IMR-90 (cell line): ENCODE results near the gene TBX15. TPM values are rescaled to one million over a fixed set of nuclear protein-coding genes. Genes with fewer than 3 reads are reported as not detected.

Experiments used
- ATAC-seq: fragments of 200-7000 bp; cut with Tn5 transposase; 2 replicates; pipeline ENCODE4 v1.9.1; 2020; ENCODE audit warnings: low read depth, mild to moderate bottlenecking, moderate library complexity
- BruUV-seq: library from RNA; stranded (reverse); fragments of 400-500 nt; replicated peaks from 2 replicates; lab custom pipeline; 2021; lab: Mats Ljungman, UMichigan
- CTCF ChIA-PET: fragments of 300-600 bp; formaldehyde crosslinking; extraction: SDS; loops from one replicate; lab custom pipeline; 2021; ENCODE audit warnings: antibody characterized with exemption; lab: Yijun Ruan, JAX
- POLR2A ChIA-PET: fragments of 300-600 bp; sonication (Branson Sonifier 250); formaldehyde crosslinking; loops from one replicate; lab custom pipeline; 2022; ENCODE audit warnings: antibody characterized with exemption; ENCODE audit not compliant: unreplicated experiment; lab: Charles Lee
- DNase-seq: peaks from one replicate; pipeline ENCODE4 v3.0.0; 2013
- H2AFZ ChIP-seq: replicated peaks from 2 replicates; pipeline ENCODE3; 2013; ENCODE audit warnings: low read length, mild to moderate bottlenecking; ENCODE audit not compliant: poor library complexity
- H2AK5ac ChIP-seq: 2 replicates; pipeline ENCODE4 v1.6.1; 2013; ENCODE audit warnings: low read depth, low read length, inconsistent platforms
- H2AK9ac ChIP-seq: replicated peaks from 2 replicates; pipeline ENCODE3; 2013; ENCODE audit warnings: mild to moderate bottlenecking, low read depth, low read length, moderate library complexity; ENCODE audit not compliant: poor library complexity
- H2BK120ac ChIP-seq: 2 replicates; pipeline ENCODE4 v1.6.1; 2013; ENCODE audit warnings: low read depth, low read length, inconsistent platforms
- H2BK15ac ChIP-seq: 3 replicates; pipeline ENCODE4 v1.6.1; 2013; ENCODE audit warnings: low read depth, low read length, inconsistent platforms
- H2BK20ac ChIP-seq: 2 replicates; pipeline ENCODE4 v1.6.1; 2013; ENCODE audit warnings: low read depth, mild to moderate bottlenecking, inconsistent platforms, low read length, moderate library complexity
- H2BK5ac ChIP-seq: 2 replicates; pipeline ENCODE4 v1.6.1; 2013; ENCODE audit warnings: mild to moderate bottlenecking, low read depth, low read length, inconsistent platforms; ENCODE audit not compliant: poor library complexity, severe bottlenecking
- H3K14ac ChIP-seq: replicated peaks from 2 replicates; pipeline ENCODE4 v1.6.1; 2013; ENCODE audit warnings: low read depth, low read length, inconsistent platforms
- H3K18ac ChIP-seq: 2 replicates; pipeline ENCODE4 v1.6.1; 2013; ENCODE audit warnings: low read depth, low read length, control low read depth
- H3K23ac ChIP-seq: 2 replicates; pipeline ENCODE4 v1.6.1; 2013; ENCODE audit warnings: low read depth, low read length, inconsistent platforms
- H3K27ac ChIP-seq: 2 replicates; pipeline ENCODE4 v1.5.1; 2013; ENCODE audit warnings: mild to moderate bottlenecking, control low read depth, low read length; ENCODE audit not compliant: insufficient read depth
- H3K27me3 ChIP-seq: 2 replicates; pipeline ENCODE4 v1.6.1; 2013; ENCODE audit warnings: low read length; ENCODE audit not compliant: control insufficient read depth, insufficient read depth
- H3K36me3 ChIP-seq: 2 replicates; pipeline ENCODE4 v1.6.1; 2013; ENCODE audit warnings: low read length, mixed read lengths; ENCODE audit not compliant: control insufficient read depth, insufficient read depth
- H3K4ac ChIP-seq: 2 replicates; pipeline ENCODE4 v1.6.1; 2013; ENCODE audit warnings: low read depth, low read length, inconsistent platforms
- H3K4me1 ChIP-seq: 2 replicates; pipeline ENCODE4 v1.6.1; 2013; ENCODE audit warnings: low read length, mixed read lengths; ENCODE audit not compliant: control insufficient read depth, insufficient read depth
- H3K4me2 ChIP-seq: 2 replicates; pipeline ENCODE4 v1.6.1; 2013; ENCODE audit warnings: low read depth, mild to moderate bottlenecking, control low read depth, low read length, moderate library complexity
- H3K4me3 ChIP-seq: 2 replicates; pipeline ENCODE4 v1.5.1; 2013; ENCODE audit warnings: low read depth, mild to moderate bottlenecking, control low read depth, low read length, moderate library complexity; ENCODE audit not compliant: insufficient read depth
- H3K56ac ChIP-seq: 2 replicates; pipeline ENCODE4 v1.6.1; 2013; ENCODE audit warnings: low read length, inconsistent platforms; ENCODE audit not compliant: insufficient read depth; ENCODE audit errors: extremely low read depth
- H3K79me1 ChIP-seq, 2 experiments: 2 replicates each; pipeline ENCODE4 v1.6.1; 2013; ENCODE audit warnings: low read length in 2 of 2, inconsistent platforms in 1 of 2, low read depth in 1 of 2
- H3K9ac ChIP-seq: 2 replicates; pipeline ENCODE4 v1.6.1; 2013; ENCODE audit warnings: low read depth, low read length, control low read depth
- H3K9me1 ChIP-seq: 2 replicates; pipeline ENCODE4 v1.6.1; 2013; ENCODE audit warnings: low read length, inconsistent platforms; ENCODE audit not compliant: insufficient read depth
- H3K9me3 ChIP-seq: 2 replicates; pipeline ENCODE4 v1.6.1; 2013; ENCODE audit warnings: low read length; ENCODE audit not compliant: control insufficient read depth, insufficient read depth
- H4K20me1 ChIP-seq: 2 replicates; pipeline ENCODE4 v1.6.1; 2013; ENCODE audit warnings: low read length, inconsistent platforms; ENCODE audit not compliant: insufficient read depth
- H4K5ac ChIP-seq: 2 replicates; pipeline ENCODE4 v1.6.1; 2013; ENCODE audit warnings: mild to moderate bottlenecking, low read depth, low read length, control low read depth
- H4K8ac ChIP-seq, 2 experiments: 2 replicates each; pipeline ENCODE4 v1.6.1; 2013; ENCODE audit warnings: low read depth in 2 of 2, low read length in 2 of 2, control low read depth in 1 of 2, inconsistent platforms in 1 of 2
- H4K91ac ChIP-seq: 2 replicates; pipeline ENCODE4 v1.6.1; 2013; ENCODE audit warnings: low read depth, low read length, inconsistent platforms; ENCODE audit not compliant: insufficient read depth
- BHLHE40 ChIP-seq: fragments of 150-350 bp; IDR thresholded peaks from 2 replicates; pipeline ENCODE4 v1.6.1; 2016; ENCODE audit warnings: mild to moderate bottlenecking, low read depth, low read length
- CHD1 ChIP-seq: IDR thresholded peaks from 2 replicates; pipeline ENCODE4 v1.6.1; 2012; ENCODE audit warnings: low read depth, low read length, improper control_type of control experiment
- MAFK ChIP-seq: IDR thresholded peaks from 2 replicates; pipeline ENCODE4 v1.6.1; 2012; ENCODE audit warnings: low read depth, low read length, improper control_type of control experiment
- MAZ ChIP-seq: IDR thresholded peaks from 2 replicates; pipeline ENCODE4 v1.6.1; 2012; ENCODE audit warnings: low read depth, mild to moderate bottlenecking, low read length, improper control_type of control experiment, moderate library complexity, borderline replicate concordance
- MXI1 ChIP-seq: IDR thresholded peaks from 2 replicates; pipeline ENCODE4 v1.6.1; 2012; ENCODE audit warnings: low read depth, mild to moderate bottlenecking, low read length, moderate library complexity, borderline replicate concordance
- NFE2L2 ChIP-seq: fragments of 150-350 bp; IDR thresholded peaks from 2 replicates; pipeline ENCODE4 v1.6.1; 2016; ENCODE audit warnings: low read depth, mild to moderate bottlenecking, low read length
- POLR2A ChIP-seq: IDR thresholded peaks from 2 replicates; pipeline ENCODE4 v1.6.1; 2012; ENCODE audit warnings: mild to moderate bottlenecking, low read depth, low read length
- RAD21 ChIP-seq: IDR thresholded peaks from 2 replicates; pipeline ENCODE4 v1.6.1; 2012; ENCODE audit warnings: low read length, improper control_type of control experiment
- RCOR1 ChIP-seq: IDR thresholded peaks from 2 replicates; pipeline ENCODE4 v1.6.1; 2012; ENCODE audit warnings: mild to moderate bottlenecking, low read length, improper control_type of control experiment; ENCODE audit not compliant: insufficient replicate concordance
- RFX5 ChIP-seq: IDR thresholded peaks from 2 replicates; pipeline ENCODE4 v1.8.0; 2012; ENCODE audit warnings: low read depth, mild to moderate bottlenecking, low read length, moderate library complexity
- SMC3 ChIP-seq: fragments of 150-350 bp; IDR thresholded peaks from 2 replicates; pipeline ENCODE4 v1.6.1; 2016; ENCODE audit warnings: low read depth, mild to moderate bottlenecking, antibody characterized with exemption, low read length, moderate library complexity
- WGBS, 2 experiments: methylation state at CpG; one replicate each; pipeline versions ENCODE4 v1.1.5 to v1.1.7; 2013; ENCODE audit warnings: missing lambda C conversion rate in 2 of 2; ENCODE audit not compliant: insufficient read length in 1 of 2; ENCODE audit errors: extremely low coverage in 2 of 2; 5-methylcytosine and 5-hydroxymethylcytosine counted together
- dilution Hi-C: fragments of 300-500 bp; cut with HindIII; formaldehyde crosslinking; loops from one replicate; pipeline ENCODE4 v1.14.3; 2018; ENCODE audit warnings: low sequenced_read_pairs; ENCODE audit not compliant: unreplicated experiment
- in situ Hi-C: fragments of 300-500 bp; cut with MboI; formaldehyde crosslinking; loops from 3 replicates; pipeline ENCODE4 v1.14.3; 2019; ENCODE audit warnings: low sequenced_read_pairs, inconsistent platforms, mixed read lengths
- intact Hi-C: fragments of 100-400 bp; cut with micrococcal nuclease; formaldehyde crosslinking; loops from 2 replicates; pipeline ENCODE4 v1.10.0; 2022
- polyA plus RNA-seq, 3 experiments: library from polyadenylated mRNA; depleted of rRNA; stranded (reverse); fragments of >200 nt; gene quantifications; 2 replicates each; pipeline ENCODE4 v1.2.3, GENCODE V29; 2012; ENCODE audit warnings: low replicate concordance in 1 of 3
- total RNA-seq: library from RNA; depleted of rRNA; stranded (reverse); fragments of >200 nt; gene quantifications from 2 replicates; pipeline ENCODE4 v1.2.3, GENCODE V29; 2012
- TF ChIP-seq, protein P1 (sequence below): fragments of 150-350 bp; IDR thresholded peaks from 2 replicates; pipeline ENCODE4 v1.6.1; 2016; ENCODE audit warnings: low read depth, mild to moderate bottlenecking, low read length, moderate library complexity, borderline replicate concordance
- TF ChIP-seq, protein P2 (sequence below): conservative IDR thresholded peaks from 2 replicates; pipeline ENCODE4 v1.5.1; 2012; ENCODE audit warnings: mild to moderate bottlenecking, low read depth, low read length, improper control_type of control experiment
- TF ChIP-seq, protein P3 (sequence below): fragments of 150-350 bp; IDR thresholded peaks from 2 replicates; pipeline ENCODE4 v1.6.1; 2017; ENCODE audit warnings: mild to moderate bottlenecking, antibody characterized with exemption, low read length, low read depth

TBX15 gene
- total and polyA plus RNA-seq, 2 of the 4 experiments (the other 2 are of a cell fraction) = not detected

DNA sequence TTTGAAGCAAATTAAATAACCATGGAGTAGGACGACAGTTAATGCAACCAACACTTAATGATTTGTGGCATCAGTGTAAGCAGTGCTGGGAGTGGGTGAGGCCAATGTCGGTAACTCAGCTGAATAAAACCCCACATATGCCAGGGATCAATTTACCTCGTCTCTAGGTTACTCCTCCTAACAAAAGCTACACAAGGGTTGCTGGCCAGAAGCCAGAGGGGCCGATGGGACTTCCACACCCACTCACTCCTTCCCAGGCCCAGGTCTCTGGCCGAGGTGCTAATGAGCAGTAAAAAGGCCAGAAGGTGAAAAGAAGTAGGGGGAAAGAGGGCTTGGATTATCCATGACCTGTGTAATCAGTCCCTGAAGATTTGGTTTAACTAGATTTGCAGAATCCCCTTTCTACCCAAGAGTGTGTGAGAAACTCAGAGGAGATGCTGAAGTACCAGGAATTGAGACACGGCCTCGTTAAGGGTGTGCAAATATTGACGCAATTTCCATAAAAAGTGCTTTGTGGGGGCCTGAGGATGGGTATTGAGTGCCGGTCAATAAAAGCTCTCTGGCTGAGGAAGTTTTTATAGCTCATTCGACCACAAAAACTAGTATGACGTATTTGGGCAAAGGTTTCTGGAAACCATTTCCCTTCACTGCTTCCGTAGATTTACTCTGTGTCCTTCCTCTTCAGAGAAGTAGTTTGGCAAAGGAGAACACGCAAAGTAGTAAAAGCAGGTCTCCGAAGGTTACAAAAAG is 145.5 kb downstream of the TBX15 start:
- no peak overlapping the region for H3K4ac ChIP-seq
- no peaks in the 10 kb centered on the region for H3K9me1 ChIP-seq
- H2BK20ac ChIP-seq = no peak overlapping the region
- H3K4me2 ChIP-seq = no peak overlapping the region
- no peak overlapping the region for H2BK15ac ChIP-seq
- H4K20me1 ChIP-seq = no peaks in the 10 kb centered on the region
- no peak overlapping the region for H2BK120ac ChIP-seq
- H2AFZ ChIP-seq = no peak overlapping the region
- ChIA-PET POLR2A (no interaction called here), CTCF (no interaction called here)
- H4K5ac ChIP-seq = no peak overlapping the region
- H3K9me3 ChIP-seq = no peaks in the 10 kb centered on the region
- H3K18ac ChIP-seq = no peak overlapping the region
- H3K23ac ChIP-seq = no peak overlapping the region
- H2AK9ac ChIP-seq = no peak overlapping the region
- no peak overlapping the region for H4K8ac ChIP-seq
- no peaks in the 10 kb centered on the region for H3K4me1 ChIP-seq
- H3K4me3 ChIP-seq = no peak overlapping the region
- in situ Hi-C loops (no loop called here), intact Hi-C loops (no loop called here), dilution Hi-C loops (no loop called here)
- H3K14ac ChIP-seq = no peak overlapping the region
- no peak overlapping the region for H2AK5ac ChIP-seq
- H3K9ac ChIP-seq = no peak overlapping the region
- H4K91ac ChIP-seq = no peak overlapping the region
- no peak overlapping the region for H3K27ac ChIP-seq
- WGBS, 2 experiments = no CpG with 5 or more reads among the region's 14 CpGs
- no peak overlapping the region for H2BK5ac ChIP-seq
- no peaks in the 10 kb centered on the region for H3K79me1 ChIP-seq
- no peaks in the 10 kb centered on the region for H3K36me3 ChIP-seq
- TF ChIP-seq BHLHE40 (no peak), CHD1 (no peak), MAFK (no peak), POLR2A (no peak), RCOR1 (no peak), SMC3 (no peak), RAD21 (no peak), MAZ (no peak), NFE2L2 (no peak), MXI1 (no peak), RFX5 (no peak)
- TF ChIP-seq, protein P1, sequence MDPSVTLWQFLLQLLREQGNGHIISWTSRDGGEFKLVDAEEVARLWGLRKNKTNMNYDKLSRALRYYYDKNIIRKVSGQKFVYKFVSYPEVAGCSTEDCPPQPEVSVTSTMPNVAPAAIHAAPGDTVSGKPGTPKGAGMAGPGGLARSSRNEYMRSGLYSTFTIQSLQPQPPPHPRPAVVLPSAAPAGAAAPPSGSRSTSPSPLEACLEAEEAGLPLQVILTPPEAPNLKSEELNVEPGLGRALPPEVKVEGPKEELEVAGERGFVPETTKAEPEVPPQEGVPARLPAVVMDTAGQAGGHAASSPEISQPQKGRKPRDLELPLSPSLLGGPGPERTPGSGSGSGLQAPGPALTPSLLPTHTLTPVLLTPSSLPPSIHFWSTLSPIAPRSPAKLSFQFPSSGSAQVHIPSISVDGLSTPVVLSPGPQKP = no peak
- TF ChIP-seq, protein P2, sequence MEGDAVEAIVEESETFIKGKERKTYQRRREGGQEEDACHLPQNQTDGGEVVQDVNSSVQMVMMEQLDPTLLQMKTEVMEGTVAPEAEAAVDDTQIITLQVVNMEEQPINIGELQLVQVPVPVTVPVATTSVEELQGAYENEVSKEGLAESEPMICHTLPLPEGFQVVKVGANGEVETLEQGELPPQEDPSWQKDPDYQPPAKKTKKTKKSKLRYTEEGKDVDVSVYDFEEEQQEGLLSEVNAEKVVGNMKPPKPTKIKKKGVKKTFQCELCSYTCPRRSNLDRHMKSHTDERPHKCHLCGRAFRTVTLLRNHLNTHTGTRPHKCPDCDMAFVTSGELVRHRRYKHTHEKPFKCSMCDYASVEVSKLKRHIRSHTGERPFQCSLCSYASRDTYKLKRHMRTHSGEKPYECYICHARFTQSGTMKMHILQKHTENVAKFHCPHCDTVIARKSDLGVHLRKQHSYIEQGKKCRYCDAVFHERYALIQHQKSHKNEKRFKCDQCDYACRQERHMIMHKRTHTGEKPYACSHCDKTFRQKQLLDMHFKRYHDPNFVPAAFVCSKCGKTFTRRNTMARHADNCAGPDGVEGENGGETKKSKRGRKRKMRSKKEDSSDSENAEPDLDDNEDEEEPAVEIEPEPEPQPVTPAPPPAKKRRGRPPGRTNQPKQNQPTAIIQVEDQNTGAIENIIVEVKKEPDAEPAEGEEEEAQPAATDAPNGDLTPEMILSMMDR = no peak
- TF ChIP-seq, protein P3, sequence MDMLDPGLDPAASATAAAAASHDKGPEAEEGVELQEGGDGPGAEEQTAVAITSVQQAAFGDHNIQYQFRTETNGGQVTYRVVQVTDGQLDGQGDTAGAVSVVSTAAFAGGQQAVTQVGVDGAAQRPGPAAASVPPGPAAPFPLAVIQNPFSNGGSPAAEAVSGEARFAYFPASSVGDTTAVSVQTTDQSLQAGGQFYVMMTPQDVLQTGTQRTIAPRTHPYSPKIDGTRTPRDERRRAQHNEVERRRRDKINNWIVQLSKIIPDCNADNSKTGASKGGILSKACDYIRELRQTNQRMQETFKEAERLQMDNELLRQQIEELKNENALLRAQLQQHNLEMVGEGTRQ = no peak
- ATAC-seq (no peak), DNase-seq (no peak)
- BruUV-seq = no TSS peak
- H3K56ac ChIP-seq = no peak overlapping the region
- no peaks in the 10 kb centered on the region for H3K27me3 ChIP-seq
